GM12878 (cell line): ENCODE measurements around the gene MAP1S. TPM values are rescaled to one million over a fixed set of nuclear protein-coding genes. Genes with fewer than 3 reads are reported as not detected.

Experiments
- ATAC-seq: fragments of 200-7000 bp; cut with Tn5 transposase; 3 replicates; pipeline ENCODE4 v1.9.1; 2020; ENCODE audit warnings: mild to moderate bottlenecking, moderate library complexity
- BruUV-seq: library from RNA; stranded (reverse); fragments of 400-500 nt; replicated peaks from 2 replicates; lab custom pipeline; 2021; lab: Mats Ljungman, UMichigan
- CTCF ChIA-PET: fragments of 300-600 bp; sonication (Branson Sonifier 250); formaldehyde crosslinking; extraction: SDS; loops from one replicate; lab custom pipeline; 2021; ENCODE audit warnings: inconsistent platforms; lab: Yijun Ruan, JAX
- POLR2A ChIA-PET: fragments of 350-600 bp; formaldehyde crosslinking; extraction: SDS; loops from one replicate; lab custom pipeline; 2021; ENCODE audit warnings: inconsistent platforms; lab: Charles Lee
- RAD21 ChIA-PET: fragments of 300-600 bp; sonication (Branson Sonifier 250); formaldehyde crosslinking; loops from one replicate; lab custom pipeline; 2023; ENCODE audit warnings: antibody characterized with exemption; ENCODE audit not compliant: unreplicated experiment; lab: Charles Lee
- SMC1A ChIA-PET: fragments of 300-600 bp; sonication (Branson Sonifier 250); formaldehyde crosslinking; loops from one replicate; lab custom pipeline; 2023; ENCODE audit not compliant: unreplicated experiment, uncharacterized antibody; lab: Charles Lee
- DNase-seq: peaks from one replicate; pipeline ENCODE4 v3.0.0-alpha.2; 2011; ENCODE audit warnings: low read depth, low spot score
- FAIRE-seq: peaks from 3 replicates; lab custom pipeline; 2011; peaks lifted over from hg19 to GRCh38; lab: Jason Lieb, UNC
- H2AFZ ChIP-seq: 2 replicates; pipeline ENCODE4 v1.6.0; 2011; ENCODE audit warnings: low read depth, low read length, control low read depth; ENCODE audit not compliant: control insufficient read depth
- H3K27ac ChIP-seq: 2 replicates; pipeline ENCODE4 v1.5.1; 2011; ENCODE audit warnings: control low read depth; ENCODE audit not compliant: control insufficient read depth, insufficient read depth
- H3K27me3 ChIP-seq, 2 experiments: replicated peaks in 1 of 2; 2 replicates each; pipeline versions ENCODE4 v1.6.0 to v1.6.1; 2011; ENCODE audit warnings: low read length in 1 of 2; ENCODE audit not compliant: control insufficient read depth in 2 of 2, insufficient read depth in 2 of 2
- H3K36me3 ChIP-seq, 2 experiments: 2 replicates each; pipeline ENCODE4 v1.5.1; 2011; ENCODE audit warnings: low read length in 1 of 2; ENCODE audit not compliant: control insufficient read depth in 2 of 2, insufficient read depth in 2 of 2
- H3K4me1 ChIP-seq: 2 replicates; pipeline ENCODE4 v1.6.1; 2011; ENCODE audit warnings: mild to moderate bottlenecking, low read length, moderate library complexity, mixed read lengths; ENCODE audit not compliant: control insufficient read depth, insufficient read depth
- H3K4me2 ChIP-seq: 2 replicates; pipeline ENCODE4 v1.6.0; 2011; ENCODE audit warnings: control low read depth; ENCODE audit not compliant: control insufficient read depth, insufficient read depth
- H3K4me3 ChIP-seq: fragments of 200-600 bp; sonication (generic); 2 replicates; pipeline ENCODE4 v1.5.1; 2016
- H3K79me2 ChIP-seq: 2 replicates; pipeline ENCODE4 v1.6.0; 2011; ENCODE audit warnings: low read length; ENCODE audit not compliant: control insufficient read depth, insufficient read depth
- H3K9ac ChIP-seq: 2 replicates; pipeline ENCODE4 v1.8.0; 2011; ENCODE audit warnings: low read length, control low read depth, mixed read lengths; ENCODE audit not compliant: control insufficient read depth, insufficient read depth
- H3K9me3 ChIP-seq: replicated peaks from 3 replicates; pipeline ENCODE4 v1.5.1; 2011; ENCODE audit warnings: mild to moderate bottlenecking, low read length; ENCODE audit not compliant: control insufficient read depth, insufficient read depth
- H4K20me1 ChIP-seq: 2 replicates; pipeline ENCODE4 v1.6.0; 2011; ENCODE audit not compliant: control insufficient read depth, insufficient read depth
- BACH1 ChIP-seq: fragments of 450-650 bp; IDR thresholded peaks from 2 replicates; pipeline ENCODE4 v1.6.1; 2017; ENCODE audit warnings: mild to moderate bottlenecking, borderline replicate concordance
- EED ChIP-seq: sonication (generic); IDR thresholded peaks from 2 replicates; pipeline ENCODE4 v1.6.1; 2016; ENCODE audit warnings: antibody characterized with exemption, low read depth
- LARP7 ChIP-seq: fragments of 450-650 bp; IDR thresholded peaks from 2 replicates; pipeline ENCODE4 v1.6.1; 2017; ENCODE audit warnings: mild to moderate bottlenecking
- POU2F2 ChIP-seq: IDR thresholded peaks from 3 replicates; pipeline ENCODE4 v1.6.1; 2011; ENCODE audit warnings: low read depth, mild to moderate bottlenecking, low read length, borderline replicate concordance
- RBBP5 ChIP-seq: fragments of 200-600 bp; sonication (generic); conservative IDR thresholded peaks from 2 replicates; pipeline ENCODE4 v1.6.1; 2016
- ZBTB11 ChIP-seq: fragments of 450-650 bp; formaldehyde crosslinking; IDR thresholded peaks from 2 replicates; pipeline ENCODE4 v1.5.0; 2022; ENCODE audit warnings: mild to moderate bottlenecking, missing genetic modification characterization
- ZZZ3 ChIP-seq: IDR thresholded peaks from 2 replicates; pipeline ENCODE4 v1.6.1; 2011; ENCODE audit warnings: low read depth; ENCODE audit not compliant: control insufficient read depth, insufficient read length
- WGBS: methylation state at CpG from one replicate; pipeline ENCODE4 v1.1.6; 2016; ENCODE audit warnings: low lambda C conversion rate; ENCODE audit not compliant: insufficient replicate concordance, insufficient coverage; ENCODE audit errors: missing lambda C conversion rate; 5-methylcytosine and 5-hydroxymethylcytosine counted together
- in situ Hi-C: fragments of 300-500 bp; cut with MboI; formaldehyde crosslinking; loops from 9 replicates; pipeline ENCODE4 v1.14.3; 2018; ENCODE audit warnings: mixed read lengths
- intact Hi-C: fragments of 100-400 bp; cut with micrococcal nuclease; formaldehyde crosslinking; loops from one replicate; pipeline ENCODE4 v1.14.2; 2022; ENCODE audit not compliant: unreplicated experiment
- polyA plus RNA-seq, 11 experiments: library from polyadenylated mRNA; depleted of rRNA in 4 of 11; unstranded in 6 of 11; stranded (reverse) in 5 of 11; fragments of >200 nt; fragmentation: Nextera tagmentation in 4 of 11; fragmentation: Illumina TruSeq in 1 of 11; extraction: Ambion mirVana in 4 of 11; extraction: Trizol in 1 of 11; gene quantifications; 1 replicate in 1 of 11; 2 replicates in 10 of 11; pipeline versions ENCODE4 v1.2.1 to v1.2.3, GENCODE V29; 2011 to 2016; ENCODE audit warnings: inconsistent platforms in 2 of 11, missing spikeins in 2 of 11, low read depth in 1 of 11
- total RNA-seq, 4 experiments: library from RNA; depleted of rRNA in 3 of 4; stranded (reverse); fragments of >200 nt in 3 of 4; fragmentation: Illumina TruSeq in 1 of 4; extraction: Trizol in 1 of 4; gene quantifications; 2 replicates each; pipeline versions ENCODE4 v1.2.1 to v1.2.3, GENCODE V29; 2013 to 2021

The MAP1S gene
- total and polyA plus RNA-seq, 10 of the 15 experiments (the other 5 are each of a cell fraction or from before 2014, with no cell fraction given): 2.1 to 63.9 (median 15.0) TPM

DNA sequence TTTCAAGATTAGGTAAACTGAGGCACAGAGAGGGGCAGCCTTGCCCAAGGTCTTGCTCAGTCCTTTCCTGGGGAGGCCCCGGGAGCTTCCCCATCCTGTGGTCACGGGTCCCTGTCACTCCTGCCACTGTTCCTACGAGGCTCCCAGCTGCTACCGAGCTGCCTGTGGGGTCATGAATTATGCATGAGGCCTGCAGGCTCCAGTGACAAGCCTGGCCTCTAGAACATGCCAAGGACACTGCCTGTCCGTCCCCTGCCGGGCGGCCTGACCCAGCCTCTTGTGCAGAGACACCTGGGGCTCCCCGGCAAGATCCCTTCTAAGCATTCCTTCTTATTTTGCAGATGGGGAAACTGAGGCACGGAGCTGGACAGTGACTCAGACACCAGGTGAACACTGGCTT lies 34.7 kb downstream of the MAP1S start:
- intact Hi-C loops (loop anchor here (2.0 to 5.0 kb wide), 2 partner anchors 23 to 37 kb away; partner anchors contain the start of gene MAP1S), in situ Hi-C loops (no loop called here)
- TF ChIP-seq EED (no peak), POU2F2 (peak; percentile 98), LARP7 (no peak), RBBP5 (no peak), ZZZ3 (no peak), BACH1 (no peak), ZBTB11 (no peak)
- no peak for FAIRE-seq
- Histone ChIP-seq H4K20me1 (no peaks in the 10 kb centered on the region), H3K4me3 (no peak overlapping the region), H3K36me3 (peaks cover 0 to 5% of the 10 kb centered on the region in 2 experiments; a peak in 3 of 4 replicates), H3K9ac (no peak overlapping the region), H2AFZ (no peak overlapping the region), H3K4me2 (peak overlapping the region; percentile 82), H3K9me3 (no peaks in the 10 kb centered on the region), H3K27ac (peak overlapping the region; percentile 67), H3K79me2 (peaks cover 30% of the 10 kb centered on the region), H3K27me3 (no peaks in the 10 kb centered on the region), H3K4me1 (peaks cover 56% of the 10 kb centered on the region)
- ChIA-PET POLR2A (interaction anchor here (0.6 to 3.0 kb wide), 8 partner anchors 9 to 636 kb away, joined by 3 to 23 read pairs (median 7); partner anchors contain the start of gene MAP1S), RAD21 (interaction anchor here (0.9 to 6.7 kb wide), 23 partner anchors 9 to 232 kb away, joined by 3 to 96 read pairs (median 7); partner anchors contain the start of genes JAK3, MAP1S and RPL18A), SMC1A (interaction anchor here (0.9 to 8.8 kb wide), 17 partner anchors 8 to 227 kb away, joined by 3 to 93 read pairs (median 5); partner anchors contain the start of genes MAP1S and RPL18A), CTCF (interaction anchor here (0.8 to 6.8 kb wide), 23 partner anchors 10 to 258 kb away, joined by 3 to 85 read pairs (median 9); partner anchors contain the start of genes JAK3, MAP1S, PGLS and RPL18A)
- no peak for ATAC-seq
- 35% methylated on average over 9 of the region's 9 CpGs for WGBS
- BruUV-seq: no TSS peak
- DNase-seq: no peak
